NT2/D1 (cell line): ENCODE measurements around the gene TAS2R41.

ENCODE experiments used
- DNase-seq: peaks from one replicate; pipeline ENCODE4 v3.0.0-alpha.2; 2011; ENCODE audit warnings: low read depth, low spot score
- H3K27me3 ChIP-seq: 2 replicates; pipeline ENCODE4 v1.6.0; 2011; ENCODE audit warnings: mild to moderate bottlenecking; ENCODE audit not compliant: insufficient read length, insufficient read depth
- H3K36me3 ChIP-seq: 2 replicates; pipeline ENCODE4 v1.6.1; 2011; ENCODE audit warnings: mild to moderate bottlenecking, low read length, mixed read lengths; ENCODE audit not compliant: insufficient read depth, insufficient read length
- H3K4me1 ChIP-seq: 2 replicates; pipeline ENCODE4 v1.5.1; 2011; ENCODE audit not compliant: insufficient read depth, insufficient read length
- H3K4me3 ChIP-seq: 2 replicates; pipeline ENCODE4 v1.5.1; 2011; ENCODE audit warnings: low read depth; ENCODE audit not compliant: insufficient read length
- H3K9ac ChIP-seq: 2 replicates; pipeline ENCODE4 v1.6.0; 2011; ENCODE audit warnings: low read depth; ENCODE audit not compliant: insufficient read length
- H3K9me3 ChIP-seq: 2 replicates; pipeline ENCODE4 v1.5.1; 2011; ENCODE audit warnings: mild to moderate bottlenecking, low read length; ENCODE audit not compliant: insufficient read depth
- SUZ12 ChIP-seq: IDR thresholded peaks from 2 replicates; pipeline ENCODE4 v1.6.1; 2011; ENCODE audit not compliant: insufficient read length, insufficient read depth; ENCODE audit errors: extremely low read depth
- YY1 ChIP-seq: IDR thresholded peaks from 2 replicates; pipeline ENCODE4 v1.6.1; 2011; ENCODE audit not compliant: insufficient read length, insufficient read depth
- ZNF274 ChIP-seq: IDR thresholded peaks from 2 replicates; pipeline ENCODE4 v1.6.1; 2011; ENCODE audit warnings: mild to moderate bottlenecking, low read depth, low read length

Gene TAS2R41

DNA sequence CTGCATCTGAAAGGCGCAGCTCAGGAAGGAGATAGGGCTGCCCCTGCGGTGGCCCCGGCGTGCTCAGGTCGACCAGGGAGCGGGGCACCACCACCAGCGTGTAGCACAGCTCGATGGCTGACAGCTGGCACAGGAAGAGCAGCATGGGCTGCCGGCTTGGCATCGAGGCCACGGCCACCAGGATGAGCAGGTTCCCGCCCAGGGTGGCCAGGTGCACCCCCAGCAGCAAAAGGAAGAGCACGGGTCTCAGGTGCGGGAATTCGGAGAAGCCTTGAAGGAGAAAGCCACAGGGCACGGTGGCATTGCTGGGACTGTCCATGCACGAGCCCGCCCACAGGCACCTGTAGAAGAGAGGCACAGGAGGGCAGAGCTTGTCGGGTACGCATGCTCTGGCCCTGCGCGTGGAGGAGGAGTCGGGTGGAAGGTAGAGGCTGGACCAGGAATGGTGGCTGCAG lies 33.9 kb downstream of the TAS2R41 start:
- H3K4me3 ChIP-seq: no peak overlapping the region
- H3K9me3 ChIP-seq: no peaks in the 10 kb centered on the region
- DNase-seq: no peak
- no peaks in the 10 kb centered on the region for H3K27me3 ChIP-seq
- TF ChIP-seq ZNF274: no peak
- H3K9ac ChIP-seq: no peak overlapping the region
- H3K36me3 ChIP-seq: no peaks in the 10 kb centered on the region
- no peaks in the 10 kb centered on the region for H3K4me1 ChIP-seq

DNA sequence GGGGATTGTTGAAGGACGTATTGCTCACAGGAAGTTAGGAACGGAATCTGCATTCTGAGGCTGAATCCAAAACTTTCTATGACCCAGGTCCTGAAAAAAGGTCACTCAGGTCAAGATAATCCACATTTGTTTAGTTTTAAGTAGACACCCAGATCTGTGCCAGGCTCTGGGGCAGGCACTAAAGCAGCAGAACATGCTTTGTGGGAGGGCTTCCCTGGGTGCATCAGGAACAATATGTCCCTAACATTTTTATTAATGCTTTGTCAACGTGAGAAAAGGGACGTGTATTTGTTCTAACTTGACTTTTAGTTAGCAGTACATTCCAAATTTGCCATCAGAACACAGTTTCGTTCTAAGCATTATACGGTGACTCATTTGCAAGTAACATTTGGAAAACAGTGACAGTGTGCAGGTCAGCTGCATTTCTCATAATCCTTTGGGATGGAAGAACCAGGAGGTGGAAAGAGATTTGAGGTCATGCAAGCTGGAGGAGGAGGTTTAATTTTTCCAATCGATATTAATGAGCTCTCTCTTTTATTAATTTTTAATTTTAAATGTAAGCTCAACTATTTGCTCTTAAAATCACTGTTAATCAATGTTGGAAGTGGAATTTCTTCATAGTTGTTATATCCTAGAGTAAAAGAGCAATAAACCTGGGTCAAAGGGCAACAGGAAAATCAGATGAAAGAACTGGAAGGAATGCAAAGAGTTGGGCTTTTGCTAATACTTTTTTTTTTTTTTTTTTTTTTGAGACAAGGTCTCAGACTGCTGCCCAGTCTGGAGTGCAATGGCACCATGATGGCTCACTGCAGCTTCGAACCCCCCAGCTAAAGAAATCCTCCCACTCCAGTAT lies 35.0 kb downstream of the TAS2R41 start:
- no peak for TF ChIP-seq YY1
- no peak for TF ChIP-seq ZNF274
- TF ChIP-seq SUZ12: no peak
- Histone ChIP-seq H3K4me3 (no peak overlapping the region), H3K4me1 (no peaks in the 10 kb centered on the region), H3K9ac (no peak overlapping the region), H3K9me3 (no peaks in the 10 kb centered on the region), H3K27me3 (no peaks in the 10 kb centered on the region), H3K36me3 (no peaks in the 10 kb centered on the region)
- no peak for DNase-seq

- H3K9me3 ChIP-seq: no peaks in the 10 kb centered on the region
- DNase-seq: no peak
- no peaks in the 10 kb centered on the region for H3K4me1 ChIP-seq
- H3K9ac ChIP-seq: no peak overlapping the region
- TF ChIP-seq SUZ12: no peak
- no peak for TF ChIP-seq YY1
- no peak for TF ChIP-seq ZNF274
- H3K4me3 ChIP-seq: no peak overlapping the region
- H3K27me3 ChIP-seq: no peaks in the 10 kb centered on the region
- no peaks in the 10 kb centered on the region for H3K36me3 ChIP-seq
Observed at GRCh38 chr7:143514487-143514886, 36.8 kb downstream of the TAS2R41 start.

DNA sequence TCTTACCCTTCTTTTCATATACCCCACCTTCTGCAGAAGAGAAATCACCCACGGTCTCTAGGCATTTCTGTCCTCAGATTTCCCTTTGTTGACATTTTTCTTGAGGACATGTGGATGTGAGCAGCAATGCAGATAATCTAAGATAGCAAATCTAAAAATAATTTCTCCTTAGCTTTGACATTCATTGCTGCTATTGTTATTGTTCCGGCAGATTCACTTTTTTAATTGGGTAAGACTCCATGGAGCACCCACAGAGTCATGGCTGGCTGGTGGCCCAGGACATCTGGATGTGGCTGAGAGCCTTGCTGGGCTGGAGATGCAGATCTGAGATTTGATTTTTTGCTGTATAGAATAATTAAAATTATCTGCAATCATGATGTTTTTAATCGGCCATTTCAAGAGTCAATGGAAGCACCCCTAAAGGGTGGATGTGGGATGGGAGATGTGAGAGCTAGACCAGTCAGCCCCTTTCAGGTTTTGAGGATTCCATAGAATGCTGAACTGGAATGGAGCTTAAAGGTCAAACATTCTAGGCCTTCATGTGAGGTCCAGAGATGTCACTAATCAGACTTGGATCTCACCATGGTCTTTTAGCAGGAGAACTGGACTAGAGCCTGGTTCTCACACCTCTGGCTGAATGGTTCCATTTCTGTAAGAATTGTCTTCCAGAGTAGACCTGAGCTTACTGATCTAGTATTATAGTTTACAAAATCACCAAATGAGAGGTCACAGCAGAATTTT lies 37.5 kb downstream of the TAS2R41 start:
- TF ChIP-seq SUZ12 (no peak), YY1 (no peak), ZNF274 (no peak)

GRCh38 chr7:143516981-143517380 lies 39.3 kb downstream of the TAS2R41 start:
- Histone ChIP-seq H3K36me3 (no peaks in the 10 kb centered on the region), H3K9ac (no peak overlapping the region), H3K9me3 (no peaks in the 10 kb centered on the region), H3K4me3 (no peak overlapping the region), H3K4me1 (no peaks in the 10 kb centered on the region), H3K27me3 (no peaks in the 10 kb centered on the region)
- DNase-seq: no peak
- no peak for TF ChIP-seq SUZ12
- no peak for TF ChIP-seq YY1
- no peak for TF ChIP-seq ZNF274

More for the DNA sequence above, 37.5 kb downstream of the TAS2R41 start:
- H3K4me1 ChIP-seq: no peaks in the 10 kb centered on the region
- DNase-seq: no peak
- no peaks in the 10 kb centered on the region for H3K9me3 ChIP-seq
- H3K27me3 ChIP-seq: no peaks in the 10 kb centered on the region
- H3K4me3 ChIP-seq: no peak overlapping the region
- no peaks in the 10 kb centered on the region for H3K36me3 ChIP-seq
- H3K9ac ChIP-seq: no peak overlapping the region

- TF ChIP-seq YY1 (no peak), SUZ12 (no peak), ZNF274 (no peak)
- Histone ChIP-seq H3K9ac (no peak overlapping the region), H3K36me3 (no peaks in the 10 kb centered on the region), H3K9me3 (no peaks in the 10 kb centered on the region), H3K4me3 (no peak overlapping the region), H3K4me1 (no peaks in the 10 kb centered on the region), H3K27me3 (no peaks in the 10 kb centered on the region)
- DNase-seq: no peak
Observed at GRCh38 chr7:143518521-143518920, 40.8 kb downstream of the TAS2R41 start.

DNA sequence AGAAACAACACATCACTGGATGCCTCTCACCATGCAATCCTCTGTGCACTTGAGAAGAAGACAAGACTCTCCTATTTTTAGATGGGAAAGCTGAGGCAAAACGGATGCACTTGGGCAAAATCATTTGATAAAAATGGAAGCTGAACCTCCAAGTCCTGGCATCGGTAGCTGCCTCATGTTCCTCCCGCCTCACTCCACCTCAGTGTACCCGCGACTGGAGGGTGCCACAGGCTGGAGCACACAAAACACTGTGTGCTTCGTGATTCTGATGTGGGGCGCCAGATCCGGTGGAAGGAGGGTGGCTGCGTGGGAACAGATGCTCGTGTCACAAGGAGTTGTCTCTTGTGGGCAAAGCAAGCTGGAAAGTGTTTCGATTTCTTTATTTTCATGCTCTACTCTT lies 41.3 kb downstream of the TAS2R41 start:
- no peaks in the 10 kb centered on the region for H3K27me3 ChIP-seq
- no peak overlapping the region for H3K9ac ChIP-seq

More for the DNA sequence above, 41.3 kb downstream of the TAS2R41 start:
- no peak for DNase-seq
- Histone ChIP-seq H3K4me3 (no peak overlapping the region), H3K4me1 (no peaks in the 10 kb centered on the region), H3K36me3 (no peaks in the 10 kb centered on the region), H3K9me3 (no peaks in the 10 kb centered on the region)
- no peak for TF ChIP-seq YY1
- TF ChIP-seq ZNF274: no peak
- TF ChIP-seq SUZ12: no peak
